Measurements from ENCODE around the gene RHOBTB1.

The RHOBTB1 gene

DNA sequence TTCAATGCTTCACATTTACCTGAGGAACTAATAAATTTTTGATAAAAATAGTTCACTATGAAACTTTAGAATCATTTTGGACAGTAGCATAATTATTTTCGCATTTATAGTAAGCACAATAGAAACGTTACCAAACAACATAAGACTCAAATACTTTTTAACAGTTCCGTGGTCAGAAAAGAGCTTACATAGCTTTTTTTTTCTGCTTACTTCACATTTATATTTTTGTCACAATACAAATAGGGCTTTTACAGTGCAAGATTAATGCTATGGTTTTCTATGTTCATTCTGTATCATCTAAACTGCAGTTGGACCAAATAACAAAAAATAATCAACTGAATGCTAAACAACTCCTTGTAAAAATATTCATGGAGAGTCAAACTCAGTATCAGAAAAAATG is 26.5 kb upstream of the RHOBTB1 start:
- TF ChIP-seq, protein P1, sequence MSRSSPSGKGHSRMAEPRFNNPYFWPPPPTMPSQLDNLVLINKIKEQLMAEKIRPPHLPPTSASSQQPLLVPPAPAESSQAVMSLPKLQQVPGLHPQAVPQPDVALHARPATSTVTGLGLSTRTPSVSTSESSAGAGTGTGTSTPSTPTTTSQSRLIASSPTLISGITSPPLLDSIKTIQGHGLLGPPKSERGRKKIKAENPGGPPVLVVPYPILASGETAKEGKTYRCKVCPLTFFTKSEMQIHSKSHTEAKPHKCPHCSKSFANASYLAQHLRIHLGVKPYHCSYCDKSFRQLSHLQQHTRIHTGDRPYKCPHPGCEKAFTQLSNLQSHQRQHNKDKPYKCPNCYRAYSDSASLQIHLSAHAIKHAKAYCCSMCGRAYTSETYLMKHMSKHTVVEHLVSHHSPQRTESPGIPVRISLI (tag by site-specific recombination; IDR thresholded peaks at IDR 0.05): no peak
- TF ChIP-seq ZNF473 (tag by site-specific recombination; IDR thresholded peaks at IDR 0.05) (no peak), ZNF354C (tag by site-specific recombination; IDR thresholded peaks at IDR 0.05; ENCODE audit: borderline replicate concordance, low read depth) (no peak), ZBTB17 (tag by site-specific recombination; IDR thresholded peaks at IDR 0.05) (no peak), GLIS1 (tag by site-specific recombination; IDR thresholded peaks at IDR 0.05) (no peak), MEIS1 (CRISPR knock-in tag; IDR thresholded peaks at IDR 0.05; ENCODE audit: borderline replicate concordance) (no peak), ZNF571 (tag by site-specific recombination; IDR thresholded peaks at IDR 0.05) (no peak), ZNF211 (tag by site-specific recombination; IDR thresholded peaks at IDR 0.05; ENCODE audit: low read depth) (no peak), ZSCAN23 (tag by site-specific recombination; IDR thresholded peaks at IDR 0.05) (no peak)
- TF ChIP-seq, protein P2, sequence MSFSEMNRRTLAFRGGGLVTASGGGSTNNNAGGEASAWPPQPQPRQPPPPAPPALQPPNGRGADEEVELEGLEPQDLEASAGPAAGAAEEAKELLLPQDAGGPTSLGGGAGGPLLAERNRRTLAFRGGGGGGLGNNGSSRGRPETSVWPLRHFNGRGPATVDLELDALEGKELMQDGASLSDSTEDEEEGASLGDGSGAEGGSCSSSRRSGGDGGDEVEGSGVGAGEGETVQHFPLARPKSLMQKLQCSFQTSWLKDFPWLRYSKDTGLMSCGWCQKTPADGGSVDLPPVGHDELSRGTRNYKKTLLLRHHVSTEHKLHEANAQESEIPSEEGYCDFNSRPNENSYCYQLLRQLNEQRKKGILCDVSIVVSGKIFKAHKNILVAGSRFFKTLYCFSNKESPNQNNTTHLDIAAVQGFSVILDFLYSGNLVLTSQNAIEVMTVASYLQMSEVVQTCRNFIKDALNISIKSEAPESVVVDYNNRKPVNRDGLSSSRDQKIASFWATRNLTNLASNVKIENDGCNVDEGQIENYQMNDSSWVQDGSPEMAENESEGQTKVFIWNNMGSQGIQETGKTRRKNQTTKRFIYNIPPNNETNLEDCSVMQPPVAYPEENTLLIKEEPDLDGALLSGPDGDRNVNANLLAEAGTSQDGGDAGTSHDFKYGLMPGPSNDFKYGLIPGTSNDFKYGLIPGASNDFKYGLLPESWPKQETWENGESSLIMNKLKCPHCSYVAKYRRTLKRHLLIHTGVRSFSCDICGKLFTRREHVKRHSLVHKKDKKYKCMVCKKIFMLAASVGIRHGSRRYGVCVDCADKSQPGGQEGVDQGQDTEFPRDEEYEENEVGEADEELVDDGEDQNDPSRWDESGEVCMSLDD (tag by site-specific recombination; IDR thresholded peaks at IDR 0.05): no peak
- TF ChIP-seq, protein P3, sequence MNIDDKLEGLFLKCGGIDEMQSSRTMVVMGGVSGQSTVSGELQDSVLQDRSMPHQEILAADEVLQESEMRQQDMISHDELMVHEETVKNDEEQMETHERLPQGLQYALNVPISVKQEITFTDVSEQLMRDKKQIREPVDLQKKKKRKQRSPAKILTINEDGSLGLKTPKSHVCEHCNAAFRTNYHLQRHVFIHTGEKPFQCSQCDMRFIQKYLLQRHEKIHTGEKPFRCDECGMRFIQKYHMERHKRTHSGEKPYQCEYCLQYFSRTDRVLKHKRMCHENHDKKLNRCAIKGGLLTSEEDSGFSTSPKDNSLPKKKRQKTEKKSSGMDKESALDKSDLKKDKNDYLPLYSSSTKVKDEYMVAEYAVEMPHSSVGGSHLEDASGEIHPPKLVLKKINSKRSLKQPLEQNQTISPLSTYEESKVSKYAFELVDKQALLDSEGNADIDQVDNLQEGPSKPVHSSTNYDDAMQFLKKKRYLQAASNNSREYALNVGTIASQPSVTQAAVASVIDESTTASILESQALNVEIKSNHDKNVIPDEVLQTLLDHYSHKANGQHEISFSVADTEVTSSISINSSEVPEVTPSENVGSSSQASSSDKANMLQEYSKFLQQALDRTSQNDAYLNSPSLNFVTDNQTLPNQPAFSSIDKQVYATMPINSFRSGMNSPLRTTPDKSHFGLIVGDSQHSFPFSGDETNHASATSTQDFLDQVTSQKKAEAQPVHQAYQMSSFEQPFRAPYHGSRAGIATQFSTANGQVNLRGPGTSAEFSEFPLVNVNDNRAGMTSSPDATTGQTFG (tag by site-specific recombination; IDR thresholded peaks at IDR 0.05; ENCODE audit: borderline replicate concordance): no peak
- Histone ChIP-seq H3K9me3 (ENCODE audit: control insufficient read depth, insufficient read depth, low read depth, low read length) (no peaks in the 10 kb centered on the region), H3K4me3 (ENCODE audit: low read depth, low read length) (no peak overlapping the region), H3K4me1 (ENCODE audit: control insufficient read depth, insufficient read depth, low read length) (no peaks in the 10 kb centered on the region), H3K27ac (ENCODE audit: extremely low read depth, low read depth, low read length) (no peak overlapping the region), H3K36me3 (ENCODE audit: control insufficient read depth in 2 of 2, insufficient read depth in 1 of 2, low read length in 2 of 2) (no peaks in the 10 kb centered on the region)
- ChIA-PET POLR2A (no interaction called here), CTCF (no interaction called here)

DNA sequence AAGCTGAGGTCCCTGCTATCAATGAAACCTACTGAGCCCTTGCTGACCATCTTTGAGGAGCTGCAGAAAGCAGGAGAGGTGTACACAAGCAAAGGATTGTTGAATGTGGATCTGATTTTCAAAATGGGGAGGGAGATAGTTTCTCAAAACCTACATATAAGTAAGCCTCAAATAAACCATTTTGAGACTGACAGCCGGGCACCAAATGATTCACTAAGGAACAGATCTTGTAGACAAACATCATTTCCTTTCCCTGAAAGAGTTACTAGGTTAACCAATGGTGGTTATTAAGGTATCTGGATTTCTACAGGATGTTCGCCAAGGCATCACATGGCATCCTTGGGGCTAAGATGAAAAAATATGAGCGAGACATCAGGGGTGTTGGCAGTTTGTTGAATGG is 24.5 kb upstream of the RHOBTB1 start:
- no peak overlapping the region for H3K4me3 ChIP-seq (ENCODE audit: low read depth, low read length)
- no peaks in the 10 kb centered on the region for H3K9me3 ChIP-seq (ENCODE audit: control insufficient read depth, insufficient read depth, low read depth, low read length)
- H3K27ac ChIP-seq (ENCODE audit: extremely low read depth, low read depth, low read length): no peak overlapping the region
- ChIA-PET POLR2A (no interaction called here), CTCF (interaction anchor here (0.7 to 1.7 kb wide), 2 partner anchors 58 to 85 kb away, joined by 4 read pairs; no protein-coding TSS in a partner anchor)
- H3K36me3 ChIP-seq (ENCODE audit: control insufficient read depth in 2 of 2, insufficient read depth in 1 of 2, low read length in 2 of 2): no peaks in the 10 kb centered on the region
- peaks cover 3% of the 10 kb centered on the region; the same call in 1 of the 2 replicates for H3K4me1 ChIP-seq (ENCODE audit: control insufficient read depth, insufficient read depth, low read length)
- no peak for TF ChIP-seq ZBTB7A (tag by site-specific recombination; IDR thresholded peaks at IDR 0.05; ENCODE audit: low read depth)
- no peak for TF ChIP-seq ZNF747 (tag by site-specific recombination; IDR thresholded peaks at IDR 0.05)
- no peak for TF ChIP-seq WT1 (tag by site-specific recombination; IDR thresholded peaks at IDR 0.05)
- TF ChIP-seq, protein P4, sequence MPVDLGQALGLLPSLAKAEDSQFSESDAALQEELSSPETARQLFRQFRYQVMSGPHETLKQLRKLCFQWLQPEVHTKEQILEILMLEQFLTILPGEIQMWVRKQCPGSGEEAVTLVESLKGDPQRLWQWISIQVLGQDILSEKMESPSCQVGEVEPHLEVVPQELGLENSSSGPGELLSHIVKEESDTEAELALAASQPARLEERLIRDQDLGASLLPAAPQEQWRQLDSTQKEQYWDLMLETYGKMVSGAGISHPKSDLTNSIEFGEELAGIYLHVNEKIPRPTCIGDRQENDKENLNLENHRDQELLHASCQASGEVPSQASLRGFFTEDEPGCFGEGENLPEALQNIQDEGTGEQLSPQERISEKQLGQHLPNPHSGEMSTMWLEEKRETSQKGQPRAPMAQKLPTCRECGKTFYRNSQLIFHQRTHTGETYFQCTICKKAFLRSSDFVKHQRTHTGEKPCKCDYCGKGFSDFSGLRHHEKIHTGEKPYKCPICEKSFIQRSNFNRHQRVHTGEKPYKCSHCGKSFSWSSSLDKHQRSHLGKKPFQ (tag by site-specific recombination; IDR thresholded peaks at IDR 0.05): no peak
- TF ChIP-seq, protein P5, sequence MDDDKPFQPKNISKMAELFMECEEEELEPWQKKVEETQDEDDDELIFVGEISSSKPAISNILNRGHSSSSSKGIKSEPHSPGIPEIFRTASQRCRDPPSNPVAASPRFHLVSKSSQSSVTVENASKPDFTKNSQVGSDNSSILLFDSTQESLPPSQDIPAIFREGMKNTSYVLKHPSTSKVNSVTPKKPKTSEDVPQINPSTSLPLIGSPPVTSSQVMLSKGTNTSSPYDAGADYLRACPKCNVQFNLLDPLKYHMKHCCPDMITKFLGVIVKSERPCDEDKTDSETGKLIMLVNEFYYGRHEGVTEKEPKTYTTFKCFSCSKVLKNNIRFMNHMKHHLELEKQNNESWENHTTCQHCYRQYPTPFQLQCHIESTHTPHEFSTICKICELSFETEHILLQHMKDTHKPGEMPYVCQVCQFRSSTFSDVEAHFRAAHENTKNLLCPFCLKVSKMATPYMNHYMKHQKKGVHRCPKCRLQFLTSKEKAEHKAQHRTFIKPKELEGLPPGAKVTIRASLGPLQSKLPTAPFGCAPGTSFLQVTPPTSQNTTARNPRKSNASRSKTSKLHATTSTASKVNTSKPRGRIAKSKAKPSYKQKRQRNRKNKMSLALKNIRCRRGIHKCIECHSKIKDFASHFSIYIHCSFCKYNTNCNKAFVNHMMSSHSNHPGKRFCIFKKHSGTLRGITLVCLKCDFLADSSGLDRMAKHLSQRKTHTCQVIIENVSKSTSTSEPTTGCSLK (tag by site-specific recombination; IDR thresholded peaks at IDR 0.05): no peak
- TF ChIP-seq, protein P6, sequence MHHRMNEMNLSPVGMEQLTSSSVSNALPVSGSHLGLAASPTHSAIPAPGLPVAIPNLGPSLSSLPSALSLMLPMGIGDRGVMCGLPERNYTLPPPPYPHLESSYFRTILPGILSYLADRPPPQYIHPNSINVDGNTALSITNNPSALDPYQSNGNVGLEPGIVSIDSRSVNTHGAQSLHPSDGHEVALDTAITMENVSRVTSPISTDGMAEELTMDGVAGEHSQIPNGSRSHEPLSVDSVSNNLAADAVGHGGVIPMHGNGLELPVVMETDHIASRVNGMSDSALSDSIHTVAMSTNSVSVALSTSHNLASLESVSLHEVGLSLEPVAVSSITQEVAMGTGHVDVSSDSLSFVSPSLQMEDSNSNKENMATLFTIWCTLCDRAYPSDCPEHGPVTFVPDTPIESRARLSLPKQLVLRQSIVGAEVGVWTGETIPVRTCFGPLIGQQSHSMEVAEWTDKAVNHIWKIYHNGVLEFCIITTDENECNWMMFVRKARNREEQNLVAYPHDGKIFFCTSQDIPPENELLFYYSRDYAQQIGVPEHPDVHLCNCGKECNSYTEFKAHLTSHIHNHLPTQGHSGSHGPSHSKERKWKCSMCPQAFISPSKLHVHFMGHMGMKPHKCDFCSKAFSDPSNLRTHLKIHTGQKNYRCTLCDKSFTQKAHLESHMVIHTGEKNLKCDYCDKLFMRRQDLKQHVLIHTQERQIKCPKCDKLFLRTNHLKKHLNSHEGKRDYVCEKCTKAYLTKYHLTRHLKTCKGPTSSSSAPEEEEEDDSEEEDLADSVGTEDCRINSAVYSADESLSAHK (tag by site-specific recombination; IDR thresholded peaks at IDR 0.05): no peak

Measured in HEK293 (cell line).